Ishikawa (cell line): ENCODE data around the gene LSM8.

Experiments
- TEAD4 ChIP-seq: IDR thresholded peaks from 2 replicates; pipeline ENCODE4 v1.6.1; 2012
- YY1 ChIP-seq: IDR thresholded peaks from 2 replicates; pipeline ENCODE4 v1.6.1; 2012; ENCODE audit warnings: low read depth

DNA sequence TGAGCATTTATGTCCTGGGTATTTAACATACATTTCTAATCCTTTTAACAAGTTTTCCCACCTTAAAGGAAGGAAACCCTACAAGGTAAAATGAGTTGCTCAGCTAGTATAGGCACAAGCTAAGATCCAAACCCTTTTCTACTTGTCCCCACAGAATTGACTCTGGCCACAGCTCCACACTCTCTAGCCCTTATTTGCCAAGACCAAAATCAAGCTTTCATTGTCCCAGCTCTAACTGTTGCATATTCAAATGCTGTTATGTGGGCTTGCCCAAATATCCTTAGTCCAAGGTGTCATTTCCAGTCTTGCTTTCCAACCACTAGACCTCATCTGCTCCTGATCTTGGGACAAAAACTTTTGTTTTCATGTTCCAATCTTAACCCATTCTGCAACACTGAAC, 31.3 kb upstream of the LSM8 start:
- TF ChIP-seq YY1: no peak
- no peak for TF ChIP-seq TEAD4
